Tibial nerve (tissue), 4 donors: ENCODE results near the gene ADORA1.

ENCODE experiments used
- EP300 ChIP-seq, 2 donors: sonication (generic); formaldehyde crosslinking; IDR thresholded peaks; one replicate each; pipeline ENCODE4 v1.6.1; 2017; ENCODE audit warnings: antibody characterized with exemption in 2 of 2, mild to moderate bottlenecking in 1 of 2
- POLR2A ChIP-seq, 2 donors: fragments of 450-650 bp; IDR thresholded peaks; one replicate each; pipeline ENCODE4 v1.6.1; 2017; ENCODE audit warnings: antibody characterized with exemption in 2 of 2, mild to moderate bottlenecking in 2 of 2, moderate library complexity in 2 of 2
- TF ChIP-seq, protein P1 (sequence below), 5 experiments: fragments of 200-600 bp in 3 of 5; fragments of 450-650 bp in 2 of 5; sonication (generic) in 3 of 5; IDR thresholded peaks; one replicate each; pipeline ENCODE4 v1.5.1; 2016 to 2019; ENCODE audit warnings: antibody characterized with exemption in 5 of 5, mild to moderate bottlenecking in 3 of 5, moderate library complexity in 2 of 5

DNA sequence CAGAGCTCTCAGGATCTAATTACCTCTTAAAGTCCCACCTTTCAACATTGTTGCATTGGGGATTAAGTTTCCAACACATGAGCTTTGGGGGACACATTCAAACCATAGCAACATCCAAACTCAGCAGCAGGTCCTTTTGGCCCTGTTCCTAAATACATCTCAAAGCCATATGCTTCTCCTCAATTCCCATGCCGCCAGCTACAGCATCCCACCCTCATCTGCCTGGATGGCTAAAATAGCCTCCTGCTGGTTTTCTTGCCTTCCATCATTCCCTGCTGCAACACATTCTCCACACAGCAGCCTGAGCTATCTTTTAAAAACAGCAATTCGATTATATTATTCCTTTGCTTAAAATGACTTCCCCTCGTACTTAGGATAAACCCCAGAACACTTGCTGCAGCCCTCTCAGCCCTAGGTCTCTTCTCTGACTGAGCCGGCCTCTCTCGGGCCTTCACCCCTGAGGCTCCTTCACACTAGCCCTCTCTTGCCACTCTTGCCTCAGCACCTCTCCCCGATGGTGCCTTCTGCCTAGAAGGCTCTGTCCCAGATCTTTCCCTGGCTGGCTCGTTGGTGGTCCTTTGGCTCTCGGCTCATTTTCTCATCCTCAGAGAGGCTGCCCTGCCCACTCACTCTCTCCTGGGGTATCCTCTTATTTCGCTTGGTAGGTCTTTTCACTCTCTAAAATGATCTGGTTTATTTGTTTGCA lies 31.6 kb downstream of the ADORA1 start:
- TF ChIP-seq, protein P1, sequence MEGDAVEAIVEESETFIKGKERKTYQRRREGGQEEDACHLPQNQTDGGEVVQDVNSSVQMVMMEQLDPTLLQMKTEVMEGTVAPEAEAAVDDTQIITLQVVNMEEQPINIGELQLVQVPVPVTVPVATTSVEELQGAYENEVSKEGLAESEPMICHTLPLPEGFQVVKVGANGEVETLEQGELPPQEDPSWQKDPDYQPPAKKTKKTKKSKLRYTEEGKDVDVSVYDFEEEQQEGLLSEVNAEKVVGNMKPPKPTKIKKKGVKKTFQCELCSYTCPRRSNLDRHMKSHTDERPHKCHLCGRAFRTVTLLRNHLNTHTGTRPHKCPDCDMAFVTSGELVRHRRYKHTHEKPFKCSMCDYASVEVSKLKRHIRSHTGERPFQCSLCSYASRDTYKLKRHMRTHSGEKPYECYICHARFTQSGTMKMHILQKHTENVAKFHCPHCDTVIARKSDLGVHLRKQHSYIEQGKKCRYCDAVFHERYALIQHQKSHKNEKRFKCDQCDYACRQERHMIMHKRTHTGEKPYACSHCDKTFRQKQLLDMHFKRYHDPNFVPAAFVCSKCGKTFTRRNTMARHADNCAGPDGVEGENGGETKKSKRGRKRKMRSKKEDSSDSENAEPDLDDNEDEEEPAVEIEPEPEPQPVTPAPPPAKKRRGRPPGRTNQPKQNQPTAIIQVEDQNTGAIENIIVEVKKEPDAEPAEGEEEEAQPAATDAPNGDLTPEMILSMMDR (IDR thresholded peaks at IDR 0.05): no peak
- TF ChIP-seq EP300 (IDR thresholded peaks at IDR 0.05) (no peak), POLR2A (IDR thresholded peaks at IDR 0.05) (no peak)
